Naive thymus-derived CD8-positive, alpha-beta T cell (primary cell): Measurements from ENCODE around the gene CCDC183. TPM values are rescaled to one million over a fixed set of nuclear protein-coding genes. Genes with fewer than 3 reads are reported as not detected.
"Not testable (repeated sequence)": the region's sequence is repeated elsewhere in the genome, so short reads cannot be mapped to it uniquely, and the experiment has no call there.

Experiments
- ATAC-seq, 2 donors: fragments of 150-1000 bp; cut with Tn5 transposase in 1 of 2; sonication (Bioruptor Pico), chemical (Tn5 transposase) in 1 of 2; 1 replicate in 1 of 2; 2 replicates in 1 of 2; pipeline ENCODE4 v1.10.0; 2021; ENCODE audit warnings: mild to moderate bottlenecking in 2 of 2, moderate library complexity in 2 of 2
- POLR2A ChIA-PET: fragments of 350-600 bp; sonication (Branson Sonifier 250); formaldehyde crosslinking; loops from one replicate; lab custom pipeline; 2021; ENCODE audit warnings: antibody characterized with exemption; lab: Charles Lee
- DNase-seq, 10 donors: peaks; one replicate each; pipeline versions ENCODE4 v3.0.0 to v3.0.0-alpha.2; 2020 to 2022
- H3K27ac Mint-ChIP-seq, 10 donors: one replicate each; pipeline ENCODE4 v1.8.0; 2020 to 2022; ENCODE audit warnings: mild to moderate bottlenecking in 10 of 10, mixed read lengths in 10 of 10, moderate library complexity in 4 of 10, inconsistent platforms in 1 of 10
- H3K27me3 Mint-ChIP-seq, 5 donors: one replicate each; pipeline ENCODE4 v1.8.0; 2021 to 2022; ENCODE audit warnings: mixed read lengths in 5 of 5
- H3K36me3 Mint-ChIP-seq, 3 donors: one replicate each; pipeline ENCODE4 v1.8.0; 2020 to 2022; ENCODE audit warnings: mixed read lengths in 3 of 3, mild to moderate bottlenecking in 2 of 3, inconsistent platforms in 1 of 3
- H3K4me1 Mint-ChIP-seq, 4 donors: one replicate each; pipeline ENCODE4 v1.8.0; 2021 to 2022; ENCODE audit warnings: mixed read lengths in 4 of 4
- H3K4me3 Mint-ChIP-seq, 10 donors: one replicate each; pipeline ENCODE4 v1.8.0; 2020 to 2022; ENCODE audit warnings: mild to moderate bottlenecking in 10 of 10, mixed read lengths in 10 of 10, moderate library complexity in 6 of 10, inconsistent platforms in 1 of 10
- H3K9me3 Mint-ChIP-seq, 9 donors: one replicate each; pipeline ENCODE4 v1.8.0; 2020 to 2022; ENCODE audit warnings: mixed read lengths in 9 of 9, mild to moderate bottlenecking in 3 of 9, inconsistent platforms in 1 of 9, moderate library complexity in 1 of 9
- polyA plus RNA-seq, 3 donors: library from polyadenylated mRNA; unstranded; fragments of 300-500 nt; fragmentation: Illumina TruSeq; gene quantifications; one replicate each; pipeline ENCODE4 v1.2.3, GENCODE V29; 2021
- total RNA-seq, 8 experiments: library from RNA in 2 of 8; stranded (reverse) in 2 of 8; gene quantifications; one replicate each; pipeline ENCODE4 v1.2.3 and lab custom pipeline; 2021 to 2026

CCDC183 gene
- total and polyA plus RNA-seq, 5 experiments from 2014 or later: 0.18 to 2.3 (median 1.4) TPM; not detected in 2

DNA sequence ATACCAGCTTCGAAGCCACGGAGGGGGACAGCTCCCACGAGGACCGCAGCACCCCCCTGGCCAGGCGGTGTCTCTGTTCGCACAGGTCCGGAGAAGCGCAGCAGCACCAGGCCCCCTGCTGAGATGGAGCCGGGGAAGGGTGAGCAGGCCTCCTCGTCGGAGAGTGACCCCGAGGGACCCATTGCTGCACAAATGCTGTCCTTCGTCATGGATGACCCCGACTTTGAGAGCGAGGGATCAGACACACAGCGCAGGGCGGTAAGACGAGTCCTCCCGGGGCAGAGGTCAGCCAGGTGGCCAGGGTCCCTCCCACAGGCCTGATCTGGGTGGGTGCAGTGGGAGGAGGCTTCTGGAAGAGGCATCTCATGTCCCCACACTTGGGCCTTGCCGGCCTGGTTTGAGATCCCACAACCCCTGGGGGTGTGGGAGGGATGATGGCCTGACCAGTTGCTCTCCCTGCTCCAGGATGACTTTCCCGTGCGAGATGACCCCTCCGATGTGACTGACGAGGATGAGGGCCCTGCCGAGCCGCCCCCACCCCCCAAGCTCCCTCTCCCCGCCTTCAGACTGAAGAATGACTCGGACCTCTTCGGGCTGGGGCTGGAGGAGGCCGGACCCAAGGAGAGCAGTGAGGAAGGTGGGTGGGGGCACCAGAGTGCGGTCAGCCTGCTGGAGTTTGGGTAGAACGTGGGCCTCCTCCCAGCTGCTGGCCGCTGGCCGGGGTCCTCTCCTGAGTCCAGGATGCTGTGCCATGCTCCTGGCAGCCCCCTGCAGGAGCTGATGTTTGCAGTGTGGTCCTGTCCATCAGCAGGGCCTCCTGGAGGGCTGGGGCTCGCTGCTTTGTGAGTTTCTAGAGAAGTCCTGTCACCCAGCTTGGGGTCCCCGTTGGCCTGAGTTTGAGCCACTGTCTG lies 43.3 kb downstream of the CCDC183 start:
- Mint-ChIP-seq H3K36me3 (peaks cover 0 to 13% (median 0%) of the 10 kb centered on the region in 3 donors), H3K4me3 (peak overlapping the region in 1 of 10 donors; percentile 32), H3K27ac (peak overlapping the region in 1 of 10 donors; percentile 49), H3K4me1 (peaks cover 9 to 18% (median 13%) of the 10 kb centered on the region in 4 donors), H3K27me3 (peaks cover 0 to 8% (median 0%) of the 10 kb centered on the region in 5 donors), H3K9me3 (no peaks in the 10 kb centered on the region)
- DNase-seq (no peak), ATAC-seq (no peak)
- POLR2A ChIA-PET: interaction anchor here (1.1 to 1.8 kb wide), 2 partner anchors 26 to 32 kb away, joined by 4 to 5 read pairs; partner anchors contain the start of genes EDF1 and RABL6

DNA sequence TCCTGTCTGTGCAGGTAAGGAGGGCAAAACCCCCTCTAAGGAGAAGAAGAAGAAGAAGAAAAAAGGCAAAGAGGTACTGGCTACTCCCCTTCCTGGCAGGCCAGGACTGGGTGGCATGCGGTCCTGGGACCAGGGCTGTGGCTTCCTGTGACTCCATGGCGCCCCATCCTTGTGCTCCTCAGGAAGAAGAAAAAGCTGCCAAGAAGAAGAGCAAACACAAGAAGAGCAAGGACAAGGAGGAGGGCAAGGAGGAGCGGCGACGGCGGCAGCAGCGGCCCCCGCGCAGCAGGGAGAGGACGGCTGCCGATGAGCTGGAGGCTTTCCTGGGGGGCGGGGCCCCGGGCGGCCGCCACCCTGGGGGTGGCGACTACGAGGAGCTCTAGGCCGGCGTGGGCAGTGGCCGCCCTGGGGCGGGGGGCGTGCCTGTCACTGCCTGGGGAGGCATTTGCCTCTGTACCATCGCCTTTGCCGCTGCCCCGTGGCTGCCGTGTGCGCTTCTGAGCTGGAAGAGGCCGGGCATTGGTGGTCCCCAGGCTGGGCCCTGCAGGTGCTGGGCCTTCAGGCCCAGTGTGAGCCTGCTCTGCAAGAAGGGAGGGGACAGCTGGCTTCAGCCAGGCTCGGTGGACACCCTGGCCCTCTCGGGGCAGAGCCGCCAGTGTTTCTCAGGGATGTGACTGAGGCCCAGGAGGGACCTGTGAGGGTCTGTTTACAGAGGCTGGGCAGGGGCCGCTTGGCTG lies 44.2 kb downstream of the CCDC183 start:
- H3K36me3 Mint-ChIP-seq: peaks cover 0 to 13% (median 0%) of the 10 kb centered on the region in 3 donors
- ATAC-seq: no peak
- H3K9me3 Mint-ChIP-seq: no peaks in the 10 kb centered on the region
- peaks cover 9 to 18% (median 13%) of the 10 kb centered on the region in 4 donors for H3K4me1 Mint-ChIP-seq
- POLR2A ChIA-PET: interaction anchor here (1.1 to 1.8 kb wide), 3 partner anchors 26 to 152 kb away, joined by 3 to 5 read pairs (median 4); partner anchors contain the start of genes EDF1, PAXX and RABL6
- peaks cover 0 to 10% (median 0%) of the 10 kb centered on the region in 5 donors for H3K27me3 Mint-ChIP-seq
- peak overlapping the region in 3 of 10 donors; percentile 21 to 40 (median 32) for H3K4me3 Mint-ChIP-seq
- H3K27ac Mint-ChIP-seq: peak overlapping the region in 1 of 10 donors; percentile 49
- DNase-seq: no peak

DNA sequence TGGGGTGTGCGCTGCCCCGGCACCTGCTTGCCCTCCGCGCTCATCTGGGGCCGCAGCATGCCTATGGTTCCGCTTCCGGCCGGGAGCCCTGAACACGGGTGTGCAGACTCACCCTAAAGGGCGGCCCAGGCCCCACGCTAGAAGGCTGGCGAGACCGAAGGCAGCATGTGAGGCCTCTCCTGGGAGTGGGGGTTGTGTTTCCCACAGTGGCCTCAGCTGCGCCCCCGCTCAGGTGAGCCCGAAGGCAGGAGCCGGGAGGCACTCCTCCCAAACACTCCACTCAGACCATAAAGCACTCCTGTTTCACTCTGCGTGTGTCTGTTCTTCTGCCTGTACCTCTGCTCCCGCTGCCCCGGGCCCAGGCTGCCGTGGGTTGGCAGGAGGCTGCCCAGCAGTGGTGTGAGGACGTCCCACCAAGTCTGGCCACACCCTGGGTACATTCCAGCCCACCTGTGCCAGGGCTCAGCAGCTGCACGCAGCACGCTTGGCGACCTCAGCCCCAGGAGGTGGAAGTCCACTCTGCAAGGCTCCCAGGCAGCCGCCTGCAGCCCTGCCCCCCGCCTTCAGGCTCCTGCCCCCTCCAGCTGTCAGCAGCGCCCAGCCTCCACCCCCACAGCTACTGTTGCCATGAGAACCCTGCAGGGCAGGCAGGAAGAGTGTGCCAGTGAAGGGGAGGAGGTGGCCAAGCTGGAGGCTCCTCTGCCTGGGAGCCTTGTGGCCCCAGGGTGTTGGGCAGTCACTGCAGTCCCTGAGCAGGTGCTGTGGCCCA lies 44.9 kb downstream of the CCDC183 start:
- POLR2A ChIA-PET: interaction anchor here (1.2 to 1.8 kb wide), 3 partner anchors 33 to 151 kb away, joined by 3 to 12 read pairs (median 5); partner anchors contain the start of genes PAXX, RABL6 and TRAF2
- H3K4me3 Mint-ChIP-seq: peak overlapping the region in 1 of 10 donors; percentile 31
- H3K9me3 Mint-ChIP-seq: no peaks in the 10 kb centered on the region
- peaks cover 9 to 18% (median 14%) of the 10 kb centered on the region in 4 donors for H3K4me1 Mint-ChIP-seq
- peaks cover 0 to 13% (median 0%) of the 10 kb centered on the region in 3 donors for H3K36me3 Mint-ChIP-seq
- no peak overlapping the region for H3K27ac Mint-ChIP-seq
- DNase-seq (no peak), ATAC-seq (no peak)
- H3K27me3 Mint-ChIP-seq: peaks cover 0 to 13% (median 0%) of the 10 kb centered on the region in 5 donors

DNA sequence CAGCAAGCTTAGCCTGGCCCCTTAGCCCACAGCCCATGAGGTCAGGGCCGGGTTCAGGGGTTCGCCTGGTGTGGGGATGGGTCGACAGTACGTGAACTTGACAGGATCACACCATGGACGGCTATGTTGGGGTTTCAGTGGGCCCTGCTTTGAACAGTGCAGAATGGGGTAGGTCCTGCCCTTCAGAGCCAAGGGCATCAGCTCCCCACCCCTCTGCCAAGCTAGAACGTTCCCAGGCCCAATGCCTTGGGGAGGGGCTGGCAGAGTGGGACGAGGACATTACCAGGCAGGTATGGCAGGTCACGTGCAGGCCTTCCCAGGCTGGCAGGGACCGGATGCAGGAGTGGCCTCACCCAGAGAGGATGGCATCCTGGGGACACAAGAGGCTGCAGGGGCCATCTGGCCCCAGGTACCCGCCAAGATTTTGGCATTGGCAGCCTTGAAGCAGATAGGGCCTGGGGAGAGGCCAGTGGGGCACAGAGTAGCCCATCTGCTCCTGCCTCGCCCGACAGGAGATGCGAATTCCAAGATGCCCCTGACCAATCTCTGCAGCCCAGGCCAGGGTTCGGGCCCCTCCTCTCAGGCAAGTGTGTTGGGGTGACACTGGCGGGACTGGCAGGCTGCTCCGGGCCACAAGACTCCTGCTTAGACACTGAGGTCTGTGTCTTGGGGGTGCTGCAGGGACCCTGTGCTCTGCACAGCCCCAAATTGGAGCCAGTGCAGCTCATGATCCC lies 45.7 kb downstream of the CCDC183 start:
- H3K9me3 Mint-ChIP-seq, DNase-seq, ATAC-seq: not testable (repeated sequence)
- peak overlapping the region; percentile 75 to 94 (median 84) for H3K4me3 Mint-ChIP-seq
- peaks cover 0 to 18% (median 2%) of the 10 kb centered on the region in 5 donors for H3K27me3 Mint-ChIP-seq
- POLR2A ChIA-PET: interaction anchor here (0.9 to 3.8 kb wide), 9 partner anchors 35 to 193 kb away, joined by 3 to 17 read pairs (median 4); partner anchors contain the start of genes PAXX, RABL6 and TRAF2
- peaks cover 11 to 22% (median 15%) of the 10 kb centered on the region in 4 donors for H3K4me1 Mint-ChIP-seq
- peaks cover 0 to 13% (median 0%) of the 10 kb centered on the region in 3 donors for H3K36me3 Mint-ChIP-seq
- H3K27ac Mint-ChIP-seq: peak overlapping the region in 3 of 10 donors; percentile 43 to 78 (median 51)

DNA sequence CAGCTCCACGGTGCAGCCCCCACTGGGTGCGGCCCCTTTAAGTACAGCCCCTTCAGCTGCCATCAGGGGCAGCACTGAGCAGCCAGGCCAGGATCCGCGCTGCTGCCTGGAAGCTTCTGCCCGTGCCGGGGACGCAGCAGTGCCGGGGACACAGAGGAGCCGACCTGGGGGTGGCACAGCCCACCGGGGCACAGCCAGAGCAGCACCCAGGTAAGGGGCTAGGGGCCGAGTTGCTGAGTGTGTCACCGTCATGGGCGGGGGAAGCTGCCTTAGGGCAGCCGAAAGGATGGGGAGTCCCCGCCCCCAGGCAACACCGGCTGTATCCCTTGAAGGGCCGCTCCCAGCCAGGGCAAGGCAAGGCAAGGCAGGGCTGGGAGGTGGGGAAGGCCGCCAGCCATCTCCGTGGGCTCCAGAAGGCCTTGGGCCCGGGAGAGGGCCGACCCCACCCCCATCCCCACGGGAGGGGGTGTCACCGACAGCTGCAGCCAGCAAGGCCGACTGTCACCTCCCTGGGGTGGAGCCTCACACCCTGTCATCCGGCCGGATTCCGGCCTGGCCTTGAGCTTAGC lies 46.3 kb downstream of the CCDC183 start, which contains the start of gene AJM1:
AJM1 (plus strand) TSS at position 99 of the 569 bp plus-strand sequence. CDS start 1,937 bp downstream, outside the sequence.
- Mint-ChIP-seq H3K27me3 (peaks cover 0 to 20% (median 2%) of the 10 kb centered on the region in 5 donors), H3K27ac (peak within 1 kb of the TSS in 6 of 10 donors; percentile 43 to 82 (median 69)), H3K4me3 (peak within 1 kb of the TSS; percentile 75 to 94 (median 84)), H3K36me3 (peaks cover 0 to 13% (median 0%) of the 10 kb centered on the region in 3 donors), H3K4me1 (peaks cover 11 to 23% (median 16%) of the 10 kb centered on the region in 4 donors)
- H3K9me3 Mint-ChIP-seq: not testable (repeated sequence)
- ATAC-seq (peak; percentile 88 to 91), DNase-seq (peak; percentile 67 to 86 (median 78))
- POLR2A ChIA-PET: interaction anchor here (0.6 to 3.8 kb wide), 10 partner anchors 22 to 193 kb away, joined by 3 to 17 read pairs (median 4); partner anchors contain the start of genes PAXX, RABL6 and TRAF2

DNA sequence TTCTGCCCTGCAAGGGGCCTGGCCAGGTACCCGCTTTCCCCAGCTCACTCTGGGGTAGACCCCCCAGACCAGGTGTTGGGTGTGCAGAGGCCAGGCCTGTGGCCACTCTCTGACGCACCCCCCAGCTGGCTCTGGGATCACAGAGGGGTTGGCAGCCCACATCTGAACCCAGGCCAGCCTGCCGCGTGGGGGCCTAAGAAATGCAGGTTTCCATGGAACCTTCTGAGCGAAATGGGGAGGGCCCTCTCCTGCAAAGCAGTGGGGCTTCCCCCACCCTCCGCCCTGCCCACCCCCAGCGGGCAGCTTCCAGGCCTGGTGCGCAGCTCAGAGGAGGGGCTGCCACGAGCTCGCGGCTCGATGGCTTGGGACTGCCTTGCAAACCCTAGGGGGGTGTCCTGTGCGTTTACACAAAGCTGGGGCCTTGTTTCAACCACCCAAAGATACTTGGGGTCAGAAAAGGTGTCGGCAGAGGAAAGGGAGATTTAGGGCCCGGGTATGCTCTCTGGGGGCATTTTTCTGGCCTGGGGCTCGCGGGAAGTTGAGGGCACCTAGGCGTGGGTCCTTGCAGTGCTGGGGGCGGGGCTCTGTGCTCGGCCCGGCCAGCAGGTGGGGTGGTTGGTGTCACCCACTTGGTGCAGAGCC lies 47.1 kb downstream of the CCDC183 start:
- Mint-ChIP-seq H3K27me3 (peaks cover 0 to 26% (median 2%) of the 10 kb centered on the region in 5 donors), H3K4me3 (peak overlapping the region; percentile 48 to 80 (median 70)), H3K27ac (peak overlapping the region in 6 of 10 donors; percentile 24 to 73 (median 66)), H3K36me3 (peaks cover 0 to 13% (median 0%) of the 10 kb centered on the region in 3 donors), H3K4me1 (peaks cover 13 to 29% (median 23%) of the 10 kb centered on the region in 4 donors)
- not testable (repeated sequence) for H3K9me3 Mint-ChIP-seq, ATAC-seq, DNase-seq
- POLR2A ChIA-PET: interaction anchor here (1.0 to 3.8 kb wide), 7 partner anchors 34 to 192 kb away, joined by 3 to 17 read pairs (median 5); partner anchors contain the start of genes RABL6 and TRAF2

DNA sequence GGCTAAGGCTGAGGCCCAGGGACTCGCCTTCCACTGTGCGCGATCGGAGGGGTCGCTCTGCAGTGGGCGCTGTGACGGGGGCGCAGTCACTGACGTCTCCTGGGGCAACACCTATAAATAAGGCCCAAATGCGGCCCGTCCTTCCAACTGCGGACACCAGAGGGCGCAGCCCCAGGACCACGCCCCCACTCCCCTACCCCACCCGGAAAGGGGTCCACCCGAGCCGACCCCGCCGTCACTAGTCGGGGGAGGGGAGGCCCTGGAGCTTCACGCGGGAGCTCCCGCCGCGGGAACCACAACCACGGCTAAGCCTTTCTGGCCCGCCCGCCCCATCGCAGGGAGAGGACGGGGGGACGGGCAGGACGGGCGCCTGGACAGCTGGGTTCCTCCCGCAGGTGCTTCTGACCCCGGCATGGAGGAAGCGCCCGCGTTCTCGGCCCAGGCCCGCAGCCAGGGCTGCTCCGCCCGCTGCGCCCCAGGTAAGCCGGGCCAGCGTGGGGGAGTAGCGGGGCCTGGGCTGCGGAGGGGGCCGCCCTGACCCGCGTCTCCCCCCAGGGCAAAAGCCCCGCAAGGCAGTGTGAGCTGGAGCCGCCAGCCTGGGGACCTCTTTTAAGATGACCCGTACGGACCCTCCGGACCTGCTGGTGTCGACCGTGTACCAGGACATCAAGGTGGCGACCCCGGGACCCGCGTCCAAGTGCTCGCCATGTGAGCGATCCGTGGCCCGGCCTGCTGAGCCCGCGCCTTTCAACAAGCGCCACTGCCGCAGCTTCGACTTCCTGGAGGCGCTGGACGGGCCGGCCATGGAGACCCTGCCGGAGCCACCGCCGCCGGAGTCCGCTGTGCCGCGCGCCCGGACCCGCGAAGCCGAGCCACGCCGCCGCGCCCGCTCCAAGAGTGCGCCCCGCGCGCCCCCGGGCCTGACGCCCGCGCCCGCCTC lies 47.9 kb downstream of the CCDC183 start:
- DNase-seq (peak; percentile 39 to 78 (median 58)), ATAC-seq (peak; percentile 8 to 26)
- peak overlapping the region in 6 of 10 donors; percentile 24 to 73 (median 66) for H3K27ac Mint-ChIP-seq
- H3K4me1 Mint-ChIP-seq: peaks cover 13 to 31% (median 24%) of the 10 kb centered on the region in 4 donors
- H3K4me3 Mint-ChIP-seq: peak overlapping the region; percentile 48 to 80 (median 70)
- POLR2A ChIA-PET: interaction anchor here (1.2 to 3.8 kb wide), 2 partner anchors 44 to 191 kb away, joined by 3 to 17 read pairs; no protein-coding TSS in a partner anchor
- H3K27me3 Mint-ChIP-seq: peaks cover 0 to 27% (median 2%) of the 10 kb centered on the region in 5 donors
- not testable (repeated sequence) for H3K9me3 Mint-ChIP-seq, H3K36me3 Mint-ChIP-seq

DNA sequence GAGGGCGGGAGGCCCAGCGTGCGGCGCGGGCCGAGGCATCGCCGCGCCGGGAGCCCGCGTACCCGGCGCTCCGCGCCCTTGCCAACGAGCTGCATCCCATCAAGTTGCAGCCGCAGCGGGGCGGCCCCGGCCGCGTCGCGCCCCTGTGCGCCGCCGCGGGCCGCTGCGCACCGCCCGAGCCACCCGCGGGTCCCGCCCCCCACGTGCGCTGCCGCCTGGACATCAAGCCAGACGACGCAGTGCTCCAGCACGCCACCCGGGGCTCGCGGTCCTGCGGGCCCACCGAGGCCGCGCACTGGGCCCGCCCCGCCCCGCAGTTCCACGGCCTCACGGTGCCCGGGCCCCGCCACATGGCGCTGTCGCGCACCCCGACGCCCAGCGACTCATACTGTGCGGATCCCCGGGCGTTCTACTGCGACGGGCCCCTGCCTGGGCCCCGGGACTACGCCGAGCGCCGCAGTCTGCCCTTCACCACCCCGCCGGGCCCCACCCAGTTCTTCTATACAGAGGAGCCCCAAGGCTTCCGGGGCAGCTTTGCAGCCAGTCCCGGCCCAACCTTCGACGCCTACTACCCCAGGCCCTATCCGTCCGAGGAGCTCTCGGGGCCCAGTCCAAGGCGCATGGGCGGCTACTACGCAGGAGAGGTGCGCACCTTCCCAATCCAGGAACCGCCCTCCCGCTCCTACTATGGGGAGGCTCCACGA lies 48.8 kb downstream of the CCDC183 start:
- POLR2A ChIA-PET: interaction anchor here (3.8 kb wide), 1 partner anchor 190 kb away, joined by 17 read pairs; no protein-coding TSS in a partner anchor
- no peak for DNase-seq
- H3K27me3 Mint-ChIP-seq: peaks cover 0 to 29% (median 2%) of the 10 kb centered on the region in 5 donors

More for the DNA sequence above, 48.8 kb downstream of the CCDC183 start:
- peaks cover 12 to 33% (median 24%) of the 10 kb centered on the region in 4 donors for H3K4me1 Mint-ChIP-seq
- H3K9me3 Mint-ChIP-seq: no peaks in the 10 kb centered on the region
- H3K36me3 Mint-ChIP-seq: peaks cover 0 to 2% (median 0%) of the 10 kb centered on the region in 3 donors
- H3K27ac Mint-ChIP-seq: no peak overlapping the region
- ATAC-seq: no peak
- H3K4me3 Mint-ChIP-seq: peak overlapping the region in 8 of 10 donors; percentile 7 to 69 (median 26)
